PFSK-1 (cell line): ENCODE data around the gene ORC1.

Source experiments
- FOXP2 ChIP-seq: optimal IDR thresholded peaks from 2 replicates; pipeline ENCODE3; 2011; ENCODE audit warnings: borderline replicate concordance, control low read depth, inconsistent platforms; ENCODE audit not compliant: insufficient read depth; ENCODE audit errors: extremely low read length, extremely low read depth
- POLR2AphosphoS5 ChIP-seq: IDR thresholded peaks from 2 replicates; pipeline ENCODE4 v1.6.1; 2012; ENCODE audit warnings: low read depth, mild to moderate bottlenecking, control low read depth, low read length, moderate library complexity
- REST ChIP-seq, 2 experiments: IDR thresholded peaks; 2 replicates each; pipeline versions ENCODE4 v1.6.1 to v1.8.0; 2011 to 2012; ENCODE audit warnings: low read depth in 2 of 2, low read length in 2 of 2, control low read depth in 1 of 2, inconsistent platforms in 1 of 2, mild to moderate bottlenecking in 1 of 2, moderate library complexity in 1 of 2; ENCODE audit not compliant: insufficient read depth in 1 of 2
- SIN3A ChIP-seq: IDR thresholded peaks from 2 replicates; pipeline ENCODE4 v1.6.1; 2012; ENCODE audit warnings: mild to moderate bottlenecking, low read length, moderate library complexity, borderline replicate concordance; ENCODE audit not compliant: insufficient read depth
- TAF1 ChIP-seq: IDR thresholded peaks from 2 replicates; pipeline ENCODE4 v1.6.1; 2012; ENCODE audit warnings: low read length, control low read depth, borderline replicate concordance; ENCODE audit not compliant: insufficient read depth

- TF ChIP-seq POLR2AphosphoS5 (no peak), REST (IDR thresholded peaks at IDR 0.05; ENCODE audit: insufficient read depth in 1 of 2, low read depth in 2 of 2, low read length in 2 of 2) (no peak), SIN3A (no peak), TAF1 (no peak), FOXP2 (no peak)
Measured at GRCh38 chr1:52423055-52423454, 18.8 kb upstream of the ORC1 start.
